DMS79 (cell line): ENCODE measurements around the gene HAUS2.
A peak's percentile ranks its signal among the peaks of the same experiment; 100 is the strongest.
"Not testable (repeated sequence)": the region's sequence is repeated elsewhere in the genome, so short reads cannot be mapped to it uniquely, and the experiment has no call there.

Experiments
- DNase-seq: peaks from one replicate; lab custom pipeline; 2025; lab: John Stamatoyannopoulos, UW

Gene HAUS2

GRCh38 chr15:42576040-42576594 is 27.5 kb downstream of the HAUS2 start:
- DNase-seq, result no peak

DNA sequence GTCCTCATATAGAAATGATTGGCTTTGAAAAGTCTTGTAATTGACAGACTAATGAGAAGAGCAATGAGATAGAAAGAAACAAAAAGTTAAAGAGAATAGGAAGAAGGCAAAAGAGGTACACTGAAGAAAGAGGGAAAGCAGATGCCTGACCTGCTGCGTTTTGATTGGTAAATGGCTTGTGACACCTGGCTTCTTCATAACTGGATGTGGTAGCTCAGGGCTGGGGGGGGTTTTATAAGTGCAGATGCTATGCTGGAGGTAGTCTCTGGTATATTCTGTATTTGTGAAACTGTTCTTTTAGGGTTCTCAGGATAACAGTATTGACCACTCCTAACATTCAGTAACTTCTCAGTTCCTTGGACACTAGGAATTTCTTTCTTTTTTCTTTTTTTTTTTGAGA is 28.1 kb downstream of the HAUS2 start:
- no peak for DNase-seq

- DNase-seq, result no peak
Measured at GRCh38 chr15:42577514-42578031, 28.9 kb downstream of the HAUS2 start.

DNA sequence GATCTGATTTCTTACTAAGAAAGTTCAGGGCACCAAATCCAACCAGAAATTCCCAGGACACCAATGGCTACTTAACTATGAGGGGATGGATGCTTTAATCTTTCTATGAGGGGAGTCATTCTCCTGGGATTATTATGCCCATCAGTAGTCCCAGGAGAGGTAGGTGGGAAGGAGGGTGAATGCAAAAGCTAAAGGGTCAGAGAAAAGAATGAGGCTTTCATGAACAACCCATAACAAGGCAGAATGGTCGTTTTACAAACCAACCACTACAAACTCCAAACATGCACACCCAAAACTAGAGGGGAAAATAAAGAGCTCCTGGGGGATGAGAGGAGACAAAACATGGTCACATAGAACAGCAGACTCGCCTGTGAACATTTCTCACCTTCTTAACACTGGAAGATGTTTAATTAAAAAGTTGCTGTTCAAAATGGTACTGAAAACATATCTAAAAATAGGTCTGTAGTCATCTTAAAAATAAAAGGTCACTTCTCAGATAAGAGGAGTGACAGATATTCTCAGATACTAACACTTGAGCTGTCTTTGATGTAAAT is 30.4 kb downstream of the HAUS2 start:
- DNase-seq, result no peak

DNA sequence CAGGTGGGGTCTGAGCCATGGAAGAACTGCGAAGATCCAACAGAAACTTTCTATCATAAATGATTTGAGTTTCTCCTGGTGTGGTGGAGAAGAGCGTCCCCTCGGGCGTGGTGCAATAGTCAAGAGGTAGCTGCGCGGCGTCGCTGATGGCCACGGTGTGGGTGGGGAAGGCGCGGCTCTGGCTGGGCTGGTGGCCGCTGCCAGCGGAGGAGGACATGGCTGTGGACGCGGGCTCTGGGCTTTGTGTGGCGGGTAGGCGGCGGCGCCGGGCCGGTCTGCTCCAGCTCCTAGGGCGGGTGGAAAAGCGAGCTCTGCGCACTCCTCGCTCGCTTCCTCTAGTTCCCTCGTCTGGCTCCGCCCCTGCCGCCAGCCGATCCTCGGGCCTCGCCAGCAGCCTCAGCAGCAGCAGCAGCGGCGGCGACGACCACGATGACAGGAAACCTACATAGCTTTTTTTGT is 32.7 kb downstream of the HAUS2 start:
- DNase-seq, result peak; percentile 37

GRCh38 chr15:42582569-42583375 is 34.1 kb downstream of the HAUS2 start:
- no peak for DNase-seq

DNA sequence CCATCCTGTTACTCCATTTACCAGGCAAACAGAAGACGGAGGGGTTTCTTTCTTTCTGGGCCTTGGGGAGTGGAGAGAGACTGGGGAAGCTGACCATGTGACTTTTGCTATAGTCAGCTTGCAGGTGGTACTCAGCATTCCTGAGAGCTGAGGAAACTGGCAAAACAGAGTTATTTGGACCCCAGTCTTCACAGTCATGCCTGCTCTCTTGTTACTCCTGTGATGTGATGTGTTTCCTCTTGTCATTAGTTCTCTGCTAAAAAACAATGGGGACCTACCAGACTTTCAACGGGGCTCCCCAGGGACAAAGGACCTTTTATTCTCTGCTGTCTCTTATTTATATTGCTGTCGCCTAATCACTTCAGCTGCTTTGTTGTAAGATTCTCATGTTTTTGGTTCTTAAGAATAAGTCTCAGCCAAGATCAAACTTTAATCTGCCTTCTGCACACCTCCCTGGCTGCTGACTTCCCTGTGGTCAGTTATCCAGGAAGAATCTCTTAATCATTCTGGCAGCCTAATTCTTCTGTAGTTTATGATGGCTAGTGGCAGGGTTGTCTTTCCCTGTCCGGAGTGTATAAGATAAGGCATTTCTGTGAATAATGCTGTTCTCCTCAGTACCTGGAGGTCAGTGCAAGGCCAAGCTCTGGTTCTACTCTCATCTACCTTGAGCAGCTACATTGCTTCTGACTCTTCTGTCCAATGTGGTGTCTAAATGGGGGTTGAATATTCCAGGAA is 35.6 kb downstream of the HAUS2 start:
- DNase-seq, result no peak

- no peak for DNase-seq
Measured at GRCh38 chr15:42590619-42591237, 42.1 kb downstream of the HAUS2 start.

DNA sequence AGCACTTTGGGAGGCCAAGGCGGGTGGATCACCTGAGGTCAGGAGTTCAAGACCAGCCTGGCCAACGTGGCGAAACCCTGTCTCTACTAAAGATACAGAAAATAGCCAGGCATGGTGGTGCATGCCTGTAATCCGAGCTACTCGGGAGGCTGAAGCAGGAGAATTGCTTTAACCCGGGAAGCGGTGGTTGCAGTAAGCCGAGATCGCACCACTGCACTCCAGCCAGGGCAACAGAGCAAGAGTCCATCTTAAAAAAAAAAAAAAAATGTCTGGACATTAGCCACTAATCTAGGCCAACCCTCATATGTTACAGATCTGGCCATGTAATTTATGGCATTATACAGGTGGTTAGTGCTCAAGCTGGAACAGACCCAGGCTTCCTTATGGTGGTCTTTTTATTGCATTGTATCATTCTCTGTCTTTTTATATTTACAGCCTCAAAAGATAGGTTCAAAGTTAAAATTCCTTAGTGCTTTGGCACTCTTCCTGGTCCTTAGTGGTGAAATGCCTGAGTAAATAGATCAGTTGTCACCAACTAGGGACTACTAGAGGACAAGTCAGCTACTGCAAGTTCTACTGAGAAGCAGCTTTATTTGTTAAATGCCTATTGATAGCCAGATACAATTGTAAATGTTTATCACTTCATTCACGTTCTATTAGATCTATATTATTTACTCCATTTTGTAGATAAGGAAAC is 42.7 kb downstream of the HAUS2 start:
- DNase-seq, result no peak

GRCh38 chr15:42592716-42593115 is 44.1 kb downstream of the HAUS2 start:
- no peak for DNase-seq

- DNase-seq, result no peak
Measured at GRCh38 chr15:42593143-42593542, 44.5 kb downstream of the HAUS2 start.

- DNase-seq, result no peak
Measured at GRCh38 chr15:42594095-42594494, 45.5 kb downstream of the HAUS2 start.

DNA sequence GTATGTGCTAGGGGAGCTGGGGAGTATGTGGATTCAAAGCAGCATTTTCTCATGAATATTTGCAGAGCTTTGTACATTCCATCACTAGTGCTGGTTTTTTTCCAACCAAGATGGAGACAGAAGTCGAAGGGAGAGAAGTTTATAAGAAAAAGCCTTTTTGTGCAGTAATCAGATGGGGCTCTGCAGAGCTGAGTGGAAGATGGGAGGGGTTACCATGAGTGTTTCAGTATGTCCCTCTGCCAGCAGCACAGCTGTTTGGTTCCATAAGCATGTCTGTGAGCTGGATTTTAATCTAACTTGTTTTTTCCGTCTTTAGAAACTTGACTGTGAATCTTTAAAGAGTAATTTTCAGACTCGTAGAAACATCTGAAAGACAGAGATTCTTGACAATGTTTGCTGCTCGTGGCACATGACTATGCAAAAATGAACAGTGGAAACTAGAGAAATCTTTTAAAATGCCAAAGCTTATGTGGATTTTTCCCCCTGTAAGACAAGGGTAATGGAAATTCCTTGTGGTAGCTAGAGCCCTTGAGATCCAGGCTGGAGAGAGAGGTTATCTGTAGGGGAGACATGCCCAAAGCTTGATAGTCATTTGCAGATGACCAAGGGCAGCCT is 47.1 kb downstream of the HAUS2 start:
- no peak for DNase-seq

DNA sequence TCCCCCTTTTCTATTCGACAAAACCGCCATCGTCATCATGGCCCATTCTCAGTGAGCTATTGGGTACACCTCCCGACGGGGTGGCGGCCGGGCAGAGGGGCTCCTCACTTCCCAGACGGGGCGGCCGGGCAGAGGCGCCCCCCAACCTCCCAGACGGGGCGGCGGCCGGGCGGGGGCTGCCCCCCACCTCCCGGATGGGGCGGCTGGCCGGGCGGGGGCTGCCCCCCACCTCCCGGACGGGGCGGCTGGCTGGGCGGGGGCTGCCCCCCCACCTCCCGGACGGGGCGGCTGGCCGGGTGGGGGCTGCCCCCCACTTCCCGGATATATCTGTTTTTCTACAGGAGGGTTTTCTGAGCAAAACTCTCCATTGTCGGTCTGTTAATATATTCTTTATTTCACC is 52.7 kb downstream of the HAUS2 start:
- not testable (repeated sequence) for DNase-seq

- no peak for DNase-seq
Measured at GRCh38 chr15:42602501-42602900, 53.9 kb downstream of the HAUS2 start.

DNA sequence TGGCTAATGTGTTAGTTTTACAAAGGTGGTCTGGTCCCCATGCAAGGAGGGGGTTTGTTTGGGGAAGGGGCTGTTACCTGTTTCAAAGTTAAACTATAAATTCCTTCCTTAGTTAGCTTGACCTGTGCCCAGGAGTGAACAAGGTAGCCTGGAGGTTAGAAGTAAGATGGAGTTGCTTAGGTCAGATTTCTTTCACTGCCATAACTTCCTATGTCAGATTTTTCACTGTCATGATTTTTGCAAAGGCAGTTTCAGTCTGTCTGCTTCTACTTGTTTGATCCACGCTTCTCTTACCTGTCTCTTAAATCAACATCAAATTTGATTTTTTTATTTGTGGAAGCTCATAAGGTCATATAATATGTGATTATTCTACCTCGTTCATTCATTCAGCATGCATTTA is 55.3 kb downstream of the HAUS2 start:
- no peak for DNase-seq

- no peak for DNase-seq
Measured at GRCh38 chr15:42604894-42605744, 56.5 kb downstream of the HAUS2 start.

DNA sequence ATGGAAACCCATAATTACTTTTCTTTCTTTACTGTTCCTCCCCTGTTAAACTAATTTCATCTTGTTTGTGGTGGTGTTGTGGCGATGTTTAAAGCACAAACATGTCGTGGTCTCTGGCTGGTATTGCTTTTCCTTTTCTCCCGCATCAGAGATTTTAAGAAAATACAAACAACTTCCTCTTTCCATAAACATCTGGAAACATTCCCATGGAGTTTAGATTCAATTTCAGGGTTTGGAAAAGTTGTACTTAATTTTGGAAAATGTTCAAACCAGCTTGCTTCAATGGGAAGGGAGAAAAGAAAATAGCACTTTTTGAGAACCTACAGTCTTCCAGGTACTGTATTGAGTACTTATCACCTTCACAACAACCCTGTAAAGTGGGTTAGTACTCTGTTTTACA is 57.2 kb downstream of the HAUS2 start:
- DNase-seq, result no peak

DNA sequence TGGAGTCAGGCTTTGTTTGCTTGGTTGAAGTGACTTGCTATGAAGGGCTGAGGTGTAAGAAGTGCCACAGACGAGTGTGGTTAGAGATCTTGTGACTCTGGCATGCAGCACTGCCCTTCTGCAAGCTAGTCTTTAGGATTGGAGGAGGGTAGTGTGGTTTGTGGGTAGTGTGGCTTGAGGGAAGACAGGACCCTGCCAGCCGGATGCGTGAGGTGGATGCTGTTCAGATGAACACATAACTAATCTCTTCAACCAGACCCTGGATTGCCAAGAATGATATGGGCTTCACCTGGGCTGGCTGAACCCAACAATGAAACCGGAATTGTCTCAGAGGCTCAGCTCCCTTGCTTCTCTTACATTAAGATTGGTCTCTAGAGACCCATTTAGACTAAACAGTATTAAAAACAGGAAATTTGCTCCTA is 59.5 kb downstream of the HAUS2 start:
- peak; percentile 1 for DNase-seq
